Measurements from ENCODE around the gene PGAP2. TPM values are rescaled to one million over a fixed set of nuclear protein-coding genes. Genes with fewer than 3 reads are reported as not detected.
"Not testable (repeated sequence)": the region's sequence is repeated elsewhere in the genome, so short reads cannot be mapped to it uniquely, and the experiment has no call there.

Gene PGAP2
- polyA plus RNA-seq, 3 donors from 2014 or later, result 10.7 to 16.1 TPM; not detected in 1

DNA sequence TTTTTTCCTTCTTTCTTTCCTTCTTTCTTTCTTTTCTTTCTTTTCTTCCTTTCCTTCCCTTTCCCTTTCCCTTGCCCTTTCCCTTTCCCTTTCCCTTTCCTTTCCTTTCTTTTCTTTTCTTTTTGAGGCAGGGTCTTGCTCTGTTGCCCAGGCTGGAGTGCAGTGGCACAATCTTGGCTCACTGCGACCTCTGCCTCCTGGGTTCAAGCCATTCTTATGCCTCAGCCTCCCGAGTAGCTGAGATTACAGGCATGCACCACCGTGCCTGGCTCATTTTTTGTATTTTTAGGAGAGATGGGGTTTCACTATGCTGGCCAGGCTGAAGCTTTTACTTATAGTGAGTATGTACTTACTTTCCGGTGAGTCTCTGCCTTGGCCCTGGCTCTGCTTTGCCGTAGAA, 6.5 kb downstream of the PGAP2 start:
- not testable (repeated sequence) for H3K9me3 Mint-ChIP-seq; H3K4me3 Mint-ChIP-seq; H3K27me3 Mint-ChIP-seq (ENCODE audit: low read depth in 3 of 3); H3K36me3 Mint-ChIP-seq; DNase-seq; H3K4me1 Mint-ChIP-seq
- H3K27ac Mint-ChIP-seq, result peak overlapping the region in 1 of 6 donors; percentile 13

DNA sequence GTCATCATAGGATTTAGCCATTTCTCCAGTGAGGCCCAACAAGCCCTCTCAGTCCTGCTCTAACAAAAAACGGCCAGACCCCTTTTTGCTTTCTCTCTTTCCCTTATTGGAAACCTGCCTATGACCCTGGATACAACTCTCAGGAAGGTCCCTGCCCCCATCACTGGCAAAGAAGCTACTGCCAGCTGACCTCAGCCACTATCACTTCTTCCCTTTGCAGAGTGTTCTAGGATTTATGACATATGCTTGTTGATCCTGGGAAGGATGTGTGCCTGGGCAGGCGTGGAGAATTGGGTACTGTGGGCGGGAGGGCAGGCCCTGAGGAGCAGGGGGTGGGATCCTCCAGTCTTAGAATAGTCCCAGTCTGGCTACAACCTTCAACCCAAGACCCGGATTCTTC, 7.5 kb downstream of the PGAP2 start:
- H3K4me1 Mint-ChIP-seq, result no peaks in the 10 kb centered on the region
- H3K4me3 Mint-ChIP-seq, result no peak overlapping the region
- H3K36me3 Mint-ChIP-seq, result no peaks in the 10 kb centered on the region
- peaks cover 0 to 2% (median 2%) of the 10 kb centered on the region in 3 donors for H3K27me3 Mint-ChIP-seq (ENCODE audit: low read depth in 3 of 3)
- no peaks in the 10 kb centered on the region for H3K9me3 Mint-ChIP-seq
- no peak for DNase-seq
- H3K27ac Mint-ChIP-seq, result peak overlapping the region in 1 of 6 donors; percentile 78

DNA sequence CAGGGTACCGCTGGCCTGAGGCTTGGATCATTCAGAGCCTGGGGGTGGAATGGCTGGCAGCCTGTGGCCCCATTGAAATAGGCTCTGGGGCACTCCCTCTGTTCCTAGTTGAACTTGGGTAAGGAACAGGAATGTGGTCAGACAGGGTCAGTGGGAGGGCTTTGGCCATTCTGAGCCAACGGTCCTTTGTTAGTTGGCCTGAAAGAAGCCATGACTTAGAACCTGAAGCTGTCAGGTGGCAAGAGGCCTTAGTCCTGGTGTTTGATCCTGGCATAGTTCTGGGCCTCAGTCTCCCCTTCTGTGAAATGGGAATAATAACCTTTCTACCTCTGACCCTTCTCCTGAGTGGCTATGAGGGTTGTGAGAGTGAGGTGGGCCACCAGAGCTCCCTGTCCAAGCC, 8.3 kb downstream of the PGAP2 start:
- no peak for DNase-seq
- no peak overlapping the region for H3K4me3 Mint-ChIP-seq
- H3K4me1 Mint-ChIP-seq, result no peaks in the 10 kb centered on the region
- H3K9me3 Mint-ChIP-seq, result no peaks in the 10 kb centered on the region
- no peaks in the 10 kb centered on the region for H3K36me3 Mint-ChIP-seq
- peaks cover 0 to 2% (median 2%) of the 10 kb centered on the region in 3 donors for H3K27me3 Mint-ChIP-seq (ENCODE audit: low read depth in 3 of 3)
- H3K27ac Mint-ChIP-seq, result no peak overlapping the region

DNA sequence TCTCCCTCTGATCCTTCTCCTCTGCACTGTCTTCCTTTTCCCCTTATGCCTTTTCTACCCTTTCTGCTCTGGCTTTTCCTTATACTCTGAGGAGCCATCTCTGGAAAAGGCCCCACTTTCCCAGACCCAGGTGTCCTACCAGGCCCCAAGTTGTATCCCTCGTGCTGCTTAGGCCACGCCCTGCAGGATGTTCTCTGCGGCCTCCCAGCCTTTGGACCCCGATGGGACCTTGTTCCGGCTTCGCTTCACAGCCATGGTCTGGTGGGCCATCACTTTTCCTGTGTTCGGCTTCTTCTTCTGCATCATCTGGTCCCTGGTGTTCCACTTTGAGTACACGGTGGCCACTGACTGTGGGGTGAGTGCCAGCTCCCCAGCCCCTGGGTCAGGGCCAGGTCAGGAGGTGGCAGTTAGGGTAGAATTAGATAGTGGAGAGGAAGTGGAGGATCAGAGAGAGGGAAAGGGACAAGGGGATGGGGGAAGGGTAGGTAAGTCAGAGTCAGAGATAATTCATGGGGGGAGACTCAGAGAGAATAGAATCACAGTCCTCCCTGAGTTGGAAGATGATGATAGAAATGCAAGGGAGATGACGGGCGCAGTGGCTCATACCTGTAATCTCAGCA, 8.9 kb downstream of the PGAP2 start:
- Mint-ChIP-seq H3K4me3 (no peak overlapping the region), H3K9me3 (no peaks in the 10 kb centered on the region), H3K4me1 (no peaks in the 10 kb centered on the region), H3K27ac (peak overlapping the region in 1 of 6 donors; percentile 61), H3K27me3 (ENCODE audit: low read depth in 3 of 3) (peaks cover 0 to 2% (median 2%) of the 10 kb centered on the region in 3 donors), H3K36me3 (no peaks in the 10 kb centered on the region)
- DNase-seq, result no peak

DNA sequence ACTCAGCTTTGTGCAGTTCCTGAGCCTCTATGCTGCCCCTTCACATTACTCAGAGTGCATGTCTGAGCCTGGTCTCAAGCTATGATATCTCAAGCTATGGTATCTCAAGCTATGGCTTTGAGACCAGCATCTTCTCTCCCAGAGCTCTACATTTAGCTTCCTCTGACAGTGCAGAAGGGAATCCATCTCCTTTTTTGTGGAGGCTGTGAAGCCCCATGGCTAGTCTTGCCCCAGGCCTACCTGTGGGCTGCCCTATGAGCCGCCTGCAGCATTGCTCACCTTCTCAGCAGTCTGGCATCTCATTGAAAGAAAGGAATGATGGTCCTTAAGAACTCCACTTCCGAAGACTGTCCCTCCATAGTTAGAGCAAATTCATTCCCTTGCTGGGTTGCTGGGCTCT, 12.6 kb downstream of the PGAP2 start:
- H3K4me1 Mint-ChIP-seq, result peaks cover 22 to 23% of the 10 kb centered on the region in 2 donors
- no peak overlapping the region for H3K27ac Mint-ChIP-seq
- no peak overlapping the region for H3K4me3 Mint-ChIP-seq
- no peak for DNase-seq
- H3K9me3 Mint-ChIP-seq, result no peaks in the 10 kb centered on the region
- peaks cover 0 to 2% (median 2%) of the 10 kb centered on the region in 3 donors for H3K27me3 Mint-ChIP-seq (ENCODE audit: low read depth in 3 of 3)
- no peaks in the 10 kb centered on the region for H3K36me3 Mint-ChIP-seq

DNA sequence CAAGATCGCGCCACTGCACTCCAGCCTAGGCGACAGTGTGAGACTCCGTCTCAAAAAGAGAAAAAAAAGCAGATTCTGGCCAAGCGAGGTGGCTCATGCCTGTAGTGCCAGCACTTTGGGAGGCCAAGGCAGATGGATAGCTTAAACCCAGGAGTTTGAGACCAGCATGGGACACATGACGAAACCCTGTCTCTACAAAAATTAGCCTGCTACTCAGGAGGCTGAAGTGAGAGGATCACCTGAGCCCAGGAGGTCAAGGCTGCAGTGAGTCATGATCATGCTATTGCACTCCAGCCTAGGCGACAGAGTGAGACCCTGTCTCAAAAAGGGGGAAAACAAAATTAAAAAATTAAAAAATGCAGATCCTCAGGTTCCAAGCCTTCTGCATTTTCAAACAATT, 14.0 kb downstream of the PGAP2 start:
- DNase-seq, result no peak
- H3K9me3 Mint-ChIP-seq, result no peaks in the 10 kb centered on the region
- H3K4me1 Mint-ChIP-seq, result peaks cover 27 to 33% of the 10 kb centered on the region in 2 donors
- H3K36me3 Mint-ChIP-seq, result peaks cover 0 to 5% (median 4%) of the 10 kb centered on the region in 3 donors
- H3K27me3 Mint-ChIP-seq (ENCODE audit: low read depth in 3 of 3), result peaks cover 0 to 2% (median 0%) of the 10 kb centered on the region in 3 donors
- H3K27ac Mint-ChIP-seq, result no peak overlapping the region
- H3K4me3 Mint-ChIP-seq, result no peak overlapping the region

DNA sequence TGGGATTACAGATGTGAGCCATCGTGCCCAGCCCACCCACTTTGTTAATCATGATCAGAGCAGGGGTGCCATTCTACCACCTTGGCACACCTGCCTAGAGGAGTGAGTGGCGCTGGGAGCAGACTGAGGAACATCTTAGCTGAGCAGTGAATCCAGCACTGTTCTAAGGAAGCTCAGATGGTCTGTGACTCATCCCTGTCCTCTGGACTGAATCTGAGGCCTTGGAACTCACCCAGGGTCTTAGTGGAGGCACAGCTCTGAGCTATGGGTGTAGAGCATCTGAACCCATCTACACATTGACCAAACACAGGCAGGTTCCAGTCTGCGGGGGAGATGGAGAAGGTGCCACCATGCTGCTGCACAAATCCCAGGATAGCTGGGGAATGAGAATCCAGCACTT, 14.9 kb downstream of the PGAP2 start:
- DNase-seq, result no peak
- Mint-ChIP-seq H3K9me3 (no peaks in the 10 kb centered on the region), H3K27ac (peak overlapping the region in 2 of 6 donors; percentile 70 to 71), H3K36me3 (peaks cover 0 to 11% (median 5%) of the 10 kb centered on the region in 3 donors), H3K4me3 (no peak overlapping the region), H3K4me1 (peaks cover 33% of the 10 kb centered on the region in 2 donors), H3K27me3 (ENCODE audit: low read depth in 3 of 3) (no peaks in the 10 kb centered on the region)

DNA sequence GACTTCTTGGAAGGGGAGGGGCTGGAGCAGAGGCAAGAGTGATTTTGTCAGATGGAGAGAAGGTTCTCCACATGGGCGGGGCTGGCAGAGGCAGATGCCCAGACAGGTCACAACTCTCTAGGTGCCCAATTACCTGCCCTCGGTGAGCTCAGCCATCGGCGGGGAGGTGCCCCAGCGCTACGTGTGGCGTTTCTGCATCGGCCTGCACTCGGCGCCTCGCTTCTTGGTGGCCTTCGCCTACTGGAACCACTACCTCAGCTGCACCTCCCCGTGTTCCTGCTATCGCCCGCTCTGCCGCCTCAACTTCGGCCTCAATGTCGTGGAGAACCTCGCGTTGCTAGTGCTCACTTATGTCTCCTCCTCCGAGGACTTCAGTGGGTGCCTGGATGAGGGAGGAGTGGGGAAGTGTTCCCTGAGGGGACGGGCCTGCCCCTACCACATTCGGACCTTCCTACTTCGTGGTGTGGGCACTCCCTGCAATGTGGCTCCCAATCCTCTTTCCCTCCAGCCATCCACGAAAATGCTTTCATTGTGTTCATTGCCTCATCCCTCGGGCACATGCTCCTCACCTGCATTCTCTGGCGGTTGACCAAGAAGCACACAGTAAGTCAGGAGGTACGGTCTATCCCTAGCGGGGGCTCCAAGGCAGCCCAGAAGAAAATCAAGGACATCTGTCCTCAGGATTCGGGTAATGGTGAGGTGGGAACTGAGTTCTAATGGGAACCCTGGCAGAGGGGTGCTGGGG, 15.6 kb downstream of the PGAP2 start:
- H3K36me3 Mint-ChIP-seq, result peaks cover 0 to 12% (median 5%) of the 10 kb centered on the region in 3 donors
- H3K4me1 Mint-ChIP-seq, result peaks cover 33 to 36% of the 10 kb centered on the region in 2 donors
- peak overlapping the region in 1 of 5 donors; percentile 52 for H3K4me3 Mint-ChIP-seq
- no peak for DNase-seq
- peak overlapping the region; percentile 83 to 93 (median 91) for H3K27ac Mint-ChIP-seq
- H3K27me3 Mint-ChIP-seq (ENCODE audit: low read depth in 3 of 3), result no peaks in the 10 kb centered on the region
- H3K9me3 Mint-ChIP-seq, result no peaks in the 10 kb centered on the region

DNA sequence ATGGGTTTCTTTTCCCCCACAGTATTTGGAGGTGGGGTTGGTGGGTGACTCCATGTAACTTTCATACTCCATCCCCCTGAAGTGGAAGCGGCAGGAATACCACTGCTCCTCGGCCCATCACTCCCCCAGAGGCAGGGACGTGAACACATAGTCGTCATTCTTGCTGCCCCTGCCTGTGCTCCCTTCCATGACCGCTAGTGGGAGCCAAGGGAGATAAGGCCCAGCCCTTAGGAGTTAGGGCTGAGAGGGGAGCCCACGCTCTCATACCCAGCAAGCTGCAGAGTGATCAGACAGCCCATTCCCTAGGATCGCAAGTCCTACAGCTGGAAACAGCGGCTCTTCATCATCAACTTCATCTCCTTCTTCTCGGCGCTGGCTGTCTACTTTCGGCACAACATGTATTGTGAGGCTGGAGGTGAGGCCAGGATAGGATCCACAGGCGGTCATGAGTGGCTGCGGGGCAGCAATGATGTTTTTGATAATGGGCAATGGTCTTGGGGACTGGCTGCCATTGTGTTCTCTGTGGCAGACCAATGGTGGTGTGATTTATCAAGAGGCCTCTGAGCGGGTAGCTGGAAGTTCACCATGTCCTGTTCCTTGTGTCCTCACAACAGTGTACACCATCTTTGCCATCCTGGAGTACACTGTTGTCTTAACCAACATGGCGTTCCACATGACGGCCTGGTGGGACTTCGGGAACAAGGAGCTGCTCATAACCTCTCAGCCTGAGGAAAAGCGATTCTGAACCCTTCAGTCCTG, 16.5 kb downstream of the PGAP2 start:
- no peaks in the 10 kb centered on the region for H3K9me3 Mint-ChIP-seq
- DNase-seq, result peak; percentile 71 to 78 (median 74)
- peak overlapping the region in 1 of 5 donors; percentile 29 for H3K4me3 Mint-ChIP-seq
- peaks cover 0 to 12% (median 5%) of the 10 kb centered on the region in 3 donors for H3K36me3 Mint-ChIP-seq
- peaks cover 36 to 39% of the 10 kb centered on the region in 2 donors for H3K4me1 Mint-ChIP-seq
- peak overlapping the region; percentile 83 to 93 (median 91) for H3K27ac Mint-ChIP-seq
- peaks cover 0 to 2% (median 0%) of the 10 kb centered on the region in 3 donors for H3K27me3 Mint-ChIP-seq (ENCODE audit: low read depth in 3 of 3)

DNA sequence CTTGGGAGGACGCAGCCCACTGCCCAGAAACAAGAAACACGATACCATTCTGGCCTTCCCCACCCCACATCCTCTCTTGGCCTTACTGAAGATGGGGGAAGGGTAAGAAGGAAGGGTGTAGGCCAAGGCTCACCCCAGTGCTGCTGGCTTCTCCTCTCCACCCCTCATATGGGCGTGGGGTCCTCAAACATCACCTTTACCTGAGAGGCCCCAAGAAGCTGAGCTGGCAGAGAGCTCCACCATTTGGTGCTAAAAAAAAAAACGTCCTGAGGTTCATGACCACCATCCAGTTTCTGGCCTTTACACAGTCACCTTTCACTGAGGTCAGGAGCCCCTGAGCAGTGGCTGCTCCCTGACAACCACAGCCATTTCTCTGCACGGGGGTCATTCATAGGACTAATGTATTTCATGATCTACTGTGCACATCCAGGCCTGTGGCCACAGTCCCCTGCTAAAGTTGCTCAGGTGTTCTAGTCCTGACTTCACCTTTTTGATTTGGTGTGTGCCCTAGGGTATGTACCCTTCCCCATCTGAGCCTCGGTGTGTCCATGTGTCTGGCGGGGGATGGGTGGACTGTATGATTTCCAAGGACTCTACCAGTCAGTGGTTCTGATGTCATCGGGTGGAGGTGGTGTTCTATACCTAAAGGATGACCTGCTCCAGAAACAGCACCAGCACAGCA, 17.3 kb downstream of the PGAP2 start:
- Mint-ChIP-seq H3K4me1 (peaks cover 43 to 46% of the 10 kb centered on the region in 2 donors), H3K36me3 (peaks cover 0 to 12% (median 5%) of the 10 kb centered on the region in 3 donors), H3K4me3 (no peak overlapping the region), H3K27me3 (ENCODE audit: low read depth in 3 of 3) (peaks cover 0 to 2% (median 0%) of the 10 kb centered on the region in 3 donors), H3K27ac (peak overlapping the region; percentile 83 to 93 (median 91)), H3K9me3 (no peaks in the 10 kb centered on the region)
- no peak for DNase-seq

DNA sequence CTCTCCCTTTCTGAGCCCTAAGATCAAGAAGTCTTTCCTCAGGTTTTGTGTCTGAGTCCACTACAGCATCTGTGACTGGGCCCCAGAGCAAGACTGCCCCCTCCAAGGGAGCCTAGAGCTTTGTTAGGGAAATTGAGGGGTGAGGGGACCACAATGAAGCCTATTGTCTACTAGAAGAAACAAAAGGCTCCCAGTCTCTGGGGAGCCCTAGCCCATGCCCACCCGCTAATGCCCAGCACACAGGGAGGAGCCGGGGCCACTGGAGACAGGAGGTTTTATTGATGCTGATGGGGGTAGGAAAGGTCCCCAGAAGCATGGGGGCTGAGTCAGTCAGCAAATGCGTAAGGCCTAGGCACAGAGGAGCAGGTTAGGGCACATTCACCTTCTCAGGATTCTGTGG, 18.4 kb downstream of the PGAP2 start:
- Mint-ChIP-seq H3K36me3 (peaks cover 0 to 15% (median 9%) of the 10 kb centered on the region in 3 donors), H3K27ac (peak overlapping the region; percentile 24 to 93 (median 84))

DNA sequence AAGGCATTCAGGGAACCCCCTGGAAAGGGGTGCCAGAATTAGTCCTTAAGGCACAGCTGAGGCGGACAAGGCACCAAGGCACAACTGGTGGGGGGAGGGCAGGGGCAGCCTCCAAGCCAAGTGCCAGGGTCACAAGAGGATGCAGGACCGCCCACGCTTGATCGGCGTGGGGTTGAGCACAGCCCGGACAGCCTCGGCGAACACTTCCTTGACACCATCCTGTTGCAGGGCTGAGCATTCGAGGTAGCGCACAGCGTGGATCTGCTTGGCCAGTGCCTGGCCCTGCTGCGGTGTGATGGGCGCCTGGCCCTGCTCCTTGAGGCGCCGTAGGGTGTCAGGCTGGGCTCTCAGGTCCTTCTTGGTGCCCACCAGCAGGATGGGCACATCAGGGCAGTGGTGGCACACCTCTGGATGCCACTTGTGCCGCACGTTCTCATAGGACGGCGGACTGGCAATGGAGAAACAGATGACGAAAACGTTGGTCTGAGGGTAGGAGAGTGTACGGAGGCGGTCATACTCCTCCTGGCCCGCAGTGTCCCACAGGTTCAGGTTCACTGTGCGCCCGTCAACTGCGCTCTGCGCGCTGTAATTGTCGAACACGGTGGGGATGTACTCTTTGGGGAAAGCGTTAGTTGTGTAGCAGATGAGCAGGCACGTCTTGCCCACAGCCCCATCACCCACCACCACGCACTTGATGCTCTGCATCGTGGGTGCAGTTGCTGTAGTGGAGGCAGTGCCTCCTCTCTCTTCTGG, 19.2 kb downstream of the PGAP2 start:
- Mint-ChIP-seq H3K27ac (peak overlapping the region; percentile 24 to 88 (median 62)), H3K36me3 (peaks cover 0 to 15% (median 9%) of the 10 kb centered on the region in 3 donors), H3K27me3 (ENCODE audit: low read depth in 3 of 3) (peaks cover 0 to 5% (median 2%) of the 10 kb centered on the region in 3 donors), H3K4me1 (peaks cover 61 to 66% of the 10 kb centered on the region in 2 donors), H3K9me3 (no peaks in the 10 kb centered on the region), H3K4me3 (no peak overlapping the region)
- no peak for DNase-seq

More for the DNA sequence above, 18.4 kb downstream of the PGAP2 start:
- Mint-ChIP-seq H3K9me3 (no peaks in the 10 kb centered on the region), H3K4me1 (peaks cover 54 to 58% of the 10 kb centered on the region in 2 donors), H3K4me3 (no peak overlapping the region), H3K27me3 (ENCODE audit: low read depth in 3 of 3) (peaks cover 0 to 5% (median 2%) of the 10 kb centered on the region in 3 donors)
- DNase-seq, result no peak

DNA sequence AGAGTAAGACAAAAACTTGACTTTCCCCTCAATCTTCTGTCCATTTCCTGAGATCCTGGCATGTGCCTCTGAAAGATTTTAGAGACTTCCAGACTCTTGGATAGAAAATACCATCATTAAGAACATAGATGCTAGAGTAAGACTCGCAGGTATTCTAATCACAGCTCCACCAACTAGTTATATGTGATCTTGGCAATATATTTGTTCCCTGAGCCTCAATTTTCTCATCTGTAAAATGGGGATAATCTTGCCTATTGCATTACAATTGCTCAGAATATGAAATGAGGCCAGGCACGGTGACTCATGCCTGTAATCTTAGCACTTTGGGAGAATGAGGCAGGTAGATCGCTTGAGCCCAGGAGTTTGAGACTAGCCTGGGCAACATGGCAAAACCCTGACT, 21.7 kb downstream of the PGAP2 start:
- Mint-ChIP-seq H3K4me3 (no peak overlapping the region), H3K36me3 (peaks cover 5 to 20% (median 18%) of the 10 kb centered on the region in 3 donors), H3K9me3 (no peaks in the 10 kb centered on the region), H3K27me3 (ENCODE audit: low read depth in 3 of 3) (peaks cover 2 to 11% (median 4%) of the 10 kb centered on the region in 3 donors), H3K27ac (peak overlapping the region; percentile 69 to 98 (median 93)), H3K4me1 (peaks cover 73 to 78% of the 10 kb centered on the region in 2 donors)
- DNase-seq, result no peak
